ENCODE data around the gene AKT2.

AKT2 gene

GRCh38 chr19:40240332-40240731 lies 44.8 kb downstream of the AKT2 start:
- H3K4me3 Mint-ChIP-seq, result no peak overlapping the region
- H3K9me3 Mint-ChIP-seq, result no peaks in the 10 kb centered on the region
- no peak overlapping the region for H3K27ac Mint-ChIP-seq
- H3K27me3 Mint-ChIP-seq, result no peaks in the 10 kb centered on the region
- peaks cover 9% of the 10 kb centered on the region for H3K36me3 Mint-ChIP-seq
- H3K4me1 Mint-ChIP-seq, result no peaks in the 10 kb centered on the region

- H3K9me3 Mint-ChIP-seq, result no peaks in the 10 kb centered on the region
- H3K36me3 Mint-ChIP-seq, result peaks cover 9% of the 10 kb centered on the region
- H3K4me3 Mint-ChIP-seq, result no peak overlapping the region
- no peaks in the 10 kb centered on the region for H3K27me3 Mint-ChIP-seq
- no peaks in the 10 kb centered on the region for H3K4me1 Mint-ChIP-seq
- H3K27ac Mint-ChIP-seq, result no peak overlapping the region
These were observed 45.5 kb downstream of the AKT2 start for GRCh38 chr19:40239415-40240226.

GRCh38 chr19:40238775-40239174 lies 46.4 kb downstream of the AKT2 start:
- no peaks in the 10 kb centered on the region for H3K27me3 Mint-ChIP-seq
- no peak overlapping the region for H3K4me3 Mint-ChIP-seq
- H3K27ac Mint-ChIP-seq, result no peak overlapping the region
- H3K9me3 Mint-ChIP-seq, result no peaks in the 10 kb centered on the region
- no peaks in the 10 kb centered on the region for H3K4me1 Mint-ChIP-seq
- peaks cover 9% of the 10 kb centered on the region for H3K36me3 Mint-ChIP-seq

DNA sequence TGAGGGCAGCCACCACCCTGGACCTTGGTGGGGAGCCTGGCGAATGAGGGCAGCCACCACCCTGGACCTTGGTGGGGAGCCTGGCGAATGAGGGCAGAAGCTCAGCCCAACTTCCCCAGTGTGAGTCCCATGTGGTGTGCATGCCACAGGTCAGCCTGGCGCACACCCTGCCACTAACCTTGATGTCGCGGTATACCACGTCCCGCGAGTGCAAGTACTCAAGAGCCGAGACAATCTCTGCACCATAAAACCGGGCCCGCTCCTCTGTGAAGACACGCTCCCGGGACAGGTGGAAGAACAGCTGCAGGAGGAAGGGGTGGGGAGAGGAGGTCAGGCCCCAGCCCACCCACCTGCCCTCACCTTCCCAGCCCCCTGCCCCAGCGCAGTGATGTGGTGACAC lies 47.4 kb downstream of the AKT2 start:
- Mint-ChIP-seq H3K4me1 (no peaks in the 10 kb centered on the region), H3K9me3 (no peaks in the 10 kb centered on the region), H3K27me3 (no peaks in the 10 kb centered on the region), H3K27ac (no peak overlapping the region), H3K4me3 (no peak overlapping the region), H3K36me3 (peaks cover 9% of the 10 kb centered on the region)

GRCh38 chr19:40236366-40236765 lies 48.8 kb downstream of the AKT2 start:
- Mint-ChIP-seq H3K9me3 (no peaks in the 10 kb centered on the region), H3K4me1 (no peaks in the 10 kb centered on the region), H3K4me3 (no peak overlapping the region), H3K27ac (no peak overlapping the region), H3K36me3 (peaks cover 5% of the 10 kb centered on the region), H3K27me3 (no peaks in the 10 kb centered on the region)

GRCh38 chr19:40236026-40236355 lies 49.2 kb downstream of the AKT2 start:
- Mint-ChIP-seq H3K4me1 (no peaks in the 10 kb centered on the region), H3K27ac (no peak overlapping the region), H3K9me3 (no peaks in the 10 kb centered on the region), H3K4me3 (no peak overlapping the region), H3K36me3 (peaks cover 3% of the 10 kb centered on the region), H3K27me3 (no peaks in the 10 kb centered on the region)

- H3K9me3 Mint-ChIP-seq, result no peaks in the 10 kb centered on the region
These were observed 49.7 kb downstream of the AKT2 start for GRCh38 chr19:40235238-40236025.

GRCh38 chr19:40234429-40235237 lies 50.5 kb downstream of the AKT2 start:
- no peak overlapping the region for H3K27ac Mint-ChIP-seq
- peaks cover 7% of the 10 kb centered on the region for H3K4me1 Mint-ChIP-seq
- no peaks in the 10 kb centered on the region for H3K27me3 Mint-ChIP-seq
- no peak overlapping the region for H3K4me3 Mint-ChIP-seq
- peaks cover 3% of the 10 kb centered on the region for H3K36me3 Mint-ChIP-seq
- H3K9me3 Mint-ChIP-seq, result no peaks in the 10 kb centered on the region

More at GRCh38 chr19:40235238-40236025, 49.7 kb downstream of the AKT2 start:
- Mint-ChIP-seq H3K4me1 (no peaks in the 10 kb centered on the region), H3K36me3 (peaks cover 3% of the 10 kb centered on the region), H3K27me3 (no peaks in the 10 kb centered on the region), H3K27ac (no peak overlapping the region), H3K4me3 (no peak overlapping the region)

- H3K36me3 Mint-ChIP-seq, result peaks cover 3% of the 10 kb centered on the region
- H3K27ac Mint-ChIP-seq, result no peak overlapping the region
- no peak overlapping the region for H3K4me3 Mint-ChIP-seq
- peaks cover 15% of the 10 kb centered on the region for H3K4me1 Mint-ChIP-seq
- no peaks in the 10 kb centered on the region for H3K9me3 Mint-ChIP-seq
- H3K27me3 Mint-ChIP-seq, result no peaks in the 10 kb centered on the region
These were observed 51.2 kb downstream of the AKT2 start for GRCh38 chr19:40233811-40234389.

DNA sequence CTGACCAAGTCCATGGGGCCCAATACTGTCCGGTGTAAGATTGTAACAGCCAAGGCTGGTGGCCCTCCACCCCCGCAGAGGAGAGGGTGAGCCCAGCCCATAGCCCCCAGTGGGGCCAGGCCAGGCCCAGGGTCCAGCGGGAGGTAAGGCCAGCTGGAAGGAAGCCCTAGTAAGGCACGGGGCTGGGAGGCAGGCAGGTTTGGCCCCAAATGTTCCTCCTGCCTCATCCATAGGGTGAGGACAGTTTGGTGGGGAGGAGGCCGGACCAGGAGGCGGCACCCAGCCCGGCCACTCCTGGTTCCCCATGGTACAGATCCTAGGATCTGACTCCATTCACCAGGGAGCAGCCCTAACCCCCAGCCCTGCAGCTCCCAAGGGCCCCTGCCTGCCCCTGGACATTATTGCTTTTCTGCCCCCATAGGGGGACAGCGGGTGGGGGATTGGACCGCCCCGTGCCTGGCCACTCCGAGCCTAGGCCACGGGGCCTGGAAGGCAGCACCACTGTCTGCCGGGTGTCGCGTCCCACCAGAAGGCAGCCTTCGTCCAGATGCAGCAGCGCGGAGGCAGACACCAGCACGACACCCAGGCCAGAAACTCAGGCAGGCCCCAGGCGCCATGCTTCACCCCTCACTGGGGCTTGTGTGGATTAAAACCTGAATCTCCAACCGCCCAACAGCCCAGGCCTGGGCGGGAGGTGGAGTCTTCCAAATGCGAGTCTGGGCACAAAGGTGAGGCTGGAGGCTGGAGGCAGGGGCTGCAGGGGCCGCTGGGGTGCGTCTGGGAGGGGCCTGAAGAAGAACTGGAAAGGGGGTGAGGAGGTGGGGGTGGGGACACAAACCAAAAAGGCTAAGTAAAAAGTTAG lies 52.0 kb downstream of the AKT2 start:
- Mint-ChIP-seq H3K27ac (no peak overlapping the region), H3K4me1 (peaks cover 19% of the 10 kb centered on the region), H3K4me3 (no peak overlapping the region), H3K27me3 (no peaks in the 10 kb centered on the region), H3K36me3 (peaks cover 3% of the 10 kb centered on the region), H3K9me3 (no peaks in the 10 kb centered on the region)

DNA sequence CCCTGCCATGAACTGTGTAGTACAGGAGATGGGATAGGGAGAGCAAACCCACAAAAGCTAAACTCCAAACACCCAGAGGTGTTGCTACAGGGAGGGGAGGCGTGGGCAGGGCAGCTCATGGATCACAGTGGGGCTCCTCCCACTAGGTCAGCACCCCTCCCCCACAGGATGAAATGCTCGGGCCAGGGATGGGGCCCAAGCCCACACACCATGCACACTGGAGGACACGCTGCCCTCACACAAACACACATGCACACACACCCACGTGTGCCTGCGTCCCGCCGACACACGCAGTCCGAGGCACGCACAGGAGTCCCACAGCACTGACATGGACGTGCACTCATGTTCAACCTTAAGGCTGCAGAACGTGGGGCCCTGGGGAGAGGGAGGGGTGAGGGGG lies 52.7 kb downstream of the AKT2 start:
- Mint-ChIP-seq H3K27ac (no peak overlapping the region), H3K36me3 (peaks cover 3% of the 10 kb centered on the region), H3K4me3 (no peak overlapping the region), H3K4me1 (peaks cover 25% of the 10 kb centered on the region), H3K9me3 (no peaks in the 10 kb centered on the region), H3K27me3 (no peaks in the 10 kb centered on the region)

DNA sequence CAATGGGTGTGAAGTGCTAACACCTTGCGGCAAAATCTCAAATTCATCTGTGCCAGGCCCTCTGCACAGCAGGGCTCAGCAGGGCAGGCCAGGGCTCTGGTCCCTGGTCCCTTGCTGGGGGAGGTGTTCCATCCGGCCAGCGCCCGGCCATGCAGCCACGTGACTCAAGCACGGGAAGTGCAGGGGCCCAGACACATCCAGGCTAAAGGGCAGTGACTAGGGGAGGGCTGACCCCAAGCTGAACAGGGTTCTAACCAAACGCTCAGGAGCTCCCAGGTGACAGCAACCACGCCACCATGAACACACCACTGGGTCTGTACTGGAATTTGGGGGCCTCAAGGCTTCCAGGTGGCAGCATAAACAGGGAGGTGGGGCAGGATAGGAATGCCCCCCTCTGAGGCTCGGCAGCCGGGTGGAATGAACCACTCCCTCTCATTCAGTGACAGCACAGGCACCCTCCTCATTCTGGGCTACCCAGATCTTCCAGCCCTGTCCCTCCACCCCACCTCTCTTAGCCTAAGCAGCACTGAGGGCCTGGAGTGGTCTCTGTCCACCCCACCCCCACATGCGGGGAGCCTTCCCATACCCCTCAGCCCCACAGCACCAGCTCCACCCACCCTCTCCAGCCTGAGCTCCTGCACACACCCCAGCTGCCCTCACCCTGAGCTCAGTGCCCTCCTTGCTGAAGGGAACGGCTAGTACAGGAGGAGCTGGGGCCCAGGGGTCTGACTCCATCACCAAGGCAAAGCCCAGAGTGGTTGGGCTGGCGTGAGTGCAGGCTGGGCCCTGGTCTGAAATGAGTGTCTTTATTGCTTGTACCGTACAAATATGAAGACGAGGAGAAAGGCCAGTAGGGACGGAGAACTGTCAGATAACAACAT lies 53.4 kb downstream of the AKT2 start:
- peaks cover under 1% of the 10 kb centered on the region for H3K27me3 Mint-ChIP-seq
- H3K27ac Mint-ChIP-seq, result no peak overlapping the region
- H3K4me1 Mint-ChIP-seq, result peaks cover 27% of the 10 kb centered on the region
- no peaks in the 10 kb centered on the region for H3K9me3 Mint-ChIP-seq
- H3K4me3 Mint-ChIP-seq, result no peak overlapping the region
- H3K36me3 Mint-ChIP-seq, result no peaks in the 10 kb centered on the region

- Mint-ChIP-seq H3K9me3 (no peaks in the 10 kb centered on the region), H3K36me3 (no peaks in the 10 kb centered on the region), H3K4me3 (no peak overlapping the region), H3K4me1 (peaks cover 31% of the 10 kb centered on the region), H3K27me3 (peaks cover 3% of the 10 kb centered on the region), H3K27ac (no peak overlapping the region)
These were observed 54.1 kb downstream of the AKT2 start for GRCh38 chr19:40231057-40231456.

GRCh38 chr19:40229926-40230417 lies 55.2 kb downstream of the AKT2 start:
- peaks cover 40% of the 10 kb centered on the region for H3K4me1 Mint-ChIP-seq
- H3K9me3 Mint-ChIP-seq, result no peaks in the 10 kb centered on the region
- H3K27ac Mint-ChIP-seq, result peak overlapping the region; percentile 39
- H3K27me3 Mint-ChIP-seq, result peaks cover 12% of the 10 kb centered on the region
- H3K36me3 Mint-ChIP-seq, result peaks cover 4% of the 10 kb centered on the region
- no peak overlapping the region for H3K4me3 Mint-ChIP-seq

Data from activated naive CD4-positive, alpha-beta T cell treated with anti-CD3 and anti-CD28 coated beads, Interleukin-2, amount 50 U/mL, for 24 hours (primary cell).